Measurements from ENCODE around the gene DGKH.
"Not testable (repeated sequence)": the region's sequence is repeated elsewhere in the genome, so short reads cannot be mapped to it uniquely, and the experiment has no call there.

The DGKH gene

GRCh38 chr13:42214446-42214845 lies 166.0 kb downstream of the DGKH start:
- Mint-ChIP-seq H3K4me1 (no peaks in the 10 kb centered on the region), H3K36me3 (peaks cover 32% of the 10 kb centered on the region), H3K9me3 (no peaks in the 10 kb centered on the region), H3K27ac (no peak overlapping the region), H3K27me3 (no peaks in the 10 kb centered on the region), H3K4me3 (no peak overlapping the region)
- DNase-seq, result no peak
- CTCF ChIA-PET, result no interaction called here

GRCh38 chr13:42215578-42216421 lies 167.4 kb downstream of the DGKH start:
- Mint-ChIP-seq H3K9me3 (no peaks in the 10 kb centered on the region), H3K27ac (no peak overlapping the region), H3K4me3 (no peak overlapping the region), H3K4me1 (no peaks in the 10 kb centered on the region), H3K36me3 (peaks cover 26% of the 10 kb centered on the region), H3K27me3 (no peaks in the 10 kb centered on the region)
- CTCF ChIA-PET, result interaction anchor here (0.7 to 1.2 kb wide), 3 partner anchors 13 to 547 kb away, joined by 3 to 5 read pairs (median 3); no protein-coding TSS in a partner anchor
- DNase-seq, result peak; percentile 58

GRCh38 chr13:42216422-42216735 lies 167.9 kb downstream of the DGKH start:
- Mint-ChIP-seq H3K27me3 (no peaks in the 10 kb centered on the region), H3K9me3 (no peaks in the 10 kb centered on the region), H3K36me3 (peaks cover 20% of the 10 kb centered on the region), H3K4me1 (no peaks in the 10 kb centered on the region), H3K27ac (no peak overlapping the region), H3K4me3 (no peak overlapping the region)
- no peak for DNase-seq
- CTCF ChIA-PET, result interaction anchor here (0.7 to 1.2 kb wide), 3 partner anchors 13 to 547 kb away, joined by 3 to 5 read pairs (median 3); no protein-coding TSS in a partner anchor

GRCh38 chr13:42218576-42218975 lies 170.1 kb downstream of the DGKH start:
- peaks cover 14% of the 10 kb centered on the region for H3K36me3 Mint-ChIP-seq
- no peaks in the 10 kb centered on the region for H3K9me3 Mint-ChIP-seq
- DNase-seq, result no peak
- H3K4me3 Mint-ChIP-seq, result no peak overlapping the region
- H3K4me1 Mint-ChIP-seq, result no peaks in the 10 kb centered on the region
- H3K27me3 Mint-ChIP-seq, result no peaks in the 10 kb centered on the region
- CTCF ChIA-PET, result interaction anchor here (1.3 kb wide), 1 partner anchor 105 kb away, joined by 3 read pairs; no protein-coding TSS in a partner anchor
- H3K27ac Mint-ChIP-seq, result no peak overlapping the region

- DNase-seq, result no peak
- Mint-ChIP-seq H3K4me1 (no peaks in the 10 kb centered on the region), H3K27me3 (no peaks in the 10 kb centered on the region), H3K4me3 (no peak overlapping the region), H3K9me3 (no peaks in the 10 kb centered on the region), H3K27ac (no peak overlapping the region), H3K36me3 (peaks cover 16% of the 10 kb centered on the region)
- CTCF ChIA-PET, result no interaction called here
Observed at GRCh38 chr13:42219051-42219450, 170.6 kb downstream of the DGKH start.

- no peak for DNase-seq
- Mint-ChIP-seq H3K27ac (no peak overlapping the region), H3K4me1 (no peaks in the 10 kb centered on the region), H3K4me3 (no peak overlapping the region), H3K36me3 (peaks cover 22% of the 10 kb centered on the region), H3K9me3 (no peaks in the 10 kb centered on the region), H3K27me3 (no peaks in the 10 kb centered on the region)
- CTCF ChIA-PET, result interaction anchor here (1.0 kb wide), 1 partner anchor 16 kb away, joined by 3 read pairs; no protein-coding TSS in a partner anchor
Observed at GRCh38 chr13:42219876-42220275, 171.4 kb downstream of the DGKH start.

- H3K27ac Mint-ChIP-seq, result no peak overlapping the region
- no peak for DNase-seq
- H3K27me3 Mint-ChIP-seq, result no peaks in the 10 kb centered on the region
- H3K9me3 Mint-ChIP-seq, result no peaks in the 10 kb centered on the region
- CTCF ChIA-PET, result no interaction called here
- no peak overlapping the region for H3K4me3 Mint-ChIP-seq
- H3K36me3 Mint-ChIP-seq, result peaks cover 32% of the 10 kb centered on the region
- no peaks in the 10 kb centered on the region for H3K4me1 Mint-ChIP-seq
Observed at GRCh38 chr13:42221121-42221765, 172.8 kb downstream of the DGKH start.

GRCh38 chr13:42223681-42224080 lies 175.2 kb downstream of the DGKH start:
- no peaks in the 10 kb centered on the region for H3K27me3 Mint-ChIP-seq
- DNase-seq, result no peak
- CTCF ChIA-PET, result no interaction called here
- H3K4me3 Mint-ChIP-seq, result no peak overlapping the region
- no peaks in the 10 kb centered on the region for H3K4me1 Mint-ChIP-seq
- H3K9me3 Mint-ChIP-seq, result no peaks in the 10 kb centered on the region
- H3K36me3 Mint-ChIP-seq, result peaks cover 33% of the 10 kb centered on the region
- no peak overlapping the region for H3K27ac Mint-ChIP-seq

- Mint-ChIP-seq H3K4me1 (no peaks in the 10 kb centered on the region), H3K9me3 (no peaks in the 10 kb centered on the region), H3K4me3 (no peak overlapping the region), H3K27me3 (no peaks in the 10 kb centered on the region), H3K27ac (no peak overlapping the region), H3K36me3 (peaks cover 38% of the 10 kb centered on the region)
- CTCF ChIA-PET, result no interaction called here
- DNase-seq, result no peak
Observed at GRCh38 chr13:42225051-42225450, 176.6 kb downstream of the DGKH start.

- peaks cover 40% of the 10 kb centered on the region for H3K36me3 Mint-ChIP-seq
- H3K27me3 Mint-ChIP-seq, H3K4me3 Mint-ChIP-seq, DNase-seq, H3K4me1 Mint-ChIP-seq, H3K27ac Mint-ChIP-seq, CTCF ChIA-PET, H3K9me3 Mint-ChIP-seq: not testable (repeated sequence)
Observed at GRCh38 chr13:42226759-42227158, 178.3 kb downstream of the DGKH start.

- Mint-ChIP-seq H3K36me3 (peaks cover 43% of the 10 kb centered on the region), H3K27ac (peak overlapping the region; percentile 42)
- CTCF ChIA-PET, result no interaction called here
Observed at GRCh38 chr13:42228527-42228926, 180.1 kb downstream of the DGKH start.

GRCh38 chr13:42229287-42229686 lies 180.8 kb downstream of the DGKH start:
- CTCF ChIA-PET, result no interaction called here
- no peaks in the 10 kb centered on the region for H3K4me1 Mint-ChIP-seq
- H3K27me3 Mint-ChIP-seq, result no peaks in the 10 kb centered on the region
- no peak overlapping the region for H3K4me3 Mint-ChIP-seq
- DNase-seq, result no peak
- no peaks in the 10 kb centered on the region for H3K9me3 Mint-ChIP-seq
- peaks cover 39% of the 10 kb centered on the region for H3K36me3 Mint-ChIP-seq
- H3K27ac Mint-ChIP-seq, result no peak overlapping the region

More at GRCh38 chr13:42228527-42228926, 180.1 kb downstream of the DGKH start:
- no peak overlapping the region for H3K4me3 Mint-ChIP-seq
- no peaks in the 10 kb centered on the region for H3K27me3 Mint-ChIP-seq
- H3K4me1 Mint-ChIP-seq, result no peaks in the 10 kb centered on the region
- no peaks in the 10 kb centered on the region for H3K9me3 Mint-ChIP-seq
- DNase-seq, result no peak

- CTCF ChIA-PET, result no interaction called here
- H3K4me1 Mint-ChIP-seq, result no peaks in the 10 kb centered on the region
Observed at GRCh38 chr13:42232671-42233070, 184.2 kb downstream of the DGKH start.

GRCh38 chr13:42233726-42234125 lies 185.3 kb downstream of the DGKH start:
- CTCF ChIA-PET, result interaction anchor here (1.8 kb wide), 1 partner anchor 14 kb away, joined by 4 read pairs; no protein-coding TSS in a partner anchor
- H3K36me3 Mint-ChIP-seq, result peaks cover 16% of the 10 kb centered on the region

More at GRCh38 chr13:42232671-42233070, 184.2 kb downstream of the DGKH start:
- no peaks in the 10 kb centered on the region for H3K27me3 Mint-ChIP-seq
- no peak overlapping the region for H3K4me3 Mint-ChIP-seq
- DNase-seq, result no peak
- peaks cover 18% of the 10 kb centered on the region for H3K36me3 Mint-ChIP-seq
- H3K9me3 Mint-ChIP-seq, result no peaks in the 10 kb centered on the region
- H3K27ac Mint-ChIP-seq, result no peak overlapping the region

GRCh38 chr13:42239161-42239560 lies 190.7 kb downstream of the DGKH start:
- no peak overlapping the region for H3K4me3 Mint-ChIP-seq
- H3K27ac Mint-ChIP-seq, result no peak overlapping the region
- peaks cover 3% of the 10 kb centered on the region for H3K36me3 Mint-ChIP-seq
- no peak for DNase-seq
- H3K9me3 Mint-ChIP-seq, result no peaks in the 10 kb centered on the region
- H3K4me1 Mint-ChIP-seq, result no peaks in the 10 kb centered on the region
- no peaks in the 10 kb centered on the region for H3K27me3 Mint-ChIP-seq
- CTCF ChIA-PET, result no interaction called here

More at GRCh38 chr13:42233726-42234125, 185.3 kb downstream of the DGKH start:
- Mint-ChIP-seq H3K27me3 (no peaks in the 10 kb centered on the region), H3K4me3 (no peak overlapping the region), H3K4me1 (no peaks in the 10 kb centered on the region), H3K27ac (no peak overlapping the region), H3K9me3 (no peaks in the 10 kb centered on the region)
- no peak for DNase-seq

Measured in activated naive CD4-positive, alpha-beta T cell treated with anti-CD3 and anti-CD28 coated beads, Interleukin-2, amount 10 ng/mL, durations not matched to agents 7 days and 5 days (primary cell).